Thoracic aorta (tissue), 2 donors: Measurements from ENCODE around the gene MEGF11. TPM values are rescaled to one million over a fixed set of nuclear protein-coding genes. Genes with fewer than 3 reads are reported as not detected.
"Not testable (repeated sequence)": the region's sequence is repeated elsewhere in the genome, so short reads cannot be mapped to it uniquely, and the experiment has no call there.

Experiments
- ATAC-seq: fragments of 150-250 bp; one replicate; pipeline ENCODE4 v1.8.0; 2017; ENCODE audit warnings: low read depth; ENCODE audit not compliant: insufficient number of reproducible peaks, low FRiP score
- DNase-seq: peaks from one replicate; pipeline ENCODE4 v3.0.0-alpha.2; 2020; ENCODE audit warnings: low spot score
- H3K27ac ChIP-seq, 2 donors: fragments of 200-600 bp; sonication (generic); 1 replicate in 1 of 2; 2 replicates in 1 of 2; pipeline ENCODE4 v1.5.1; 2016; ENCODE audit warnings: mild to moderate bottlenecking in 2 of 2, moderate library complexity in 2 of 2
- H3K27me3 ChIP-seq: fragments of 200-600 bp; sonication (generic); replicated peaks from 2 replicates; pipeline ENCODE4 v1.6.0; 2016; ENCODE audit warnings: mild to moderate bottlenecking; ENCODE audit not compliant: insufficient read depth
- H3K36me3 ChIP-seq: fragments of 200-600 bp; sonication (generic); one replicate; pipeline ENCODE4 v1.5.1; 2016
- H3K4me1 ChIP-seq, 2 donors: fragments of 200-600 bp; sonication (generic); 1 replicate in 1 of 2; 2 replicates in 1 of 2; pipeline versions ENCODE4 v1.5.1 to v1.6.0; 2016; ENCODE audit warnings: low read depth in 2 of 2, mild to moderate bottlenecking in 1 of 2; ENCODE audit not compliant: control insufficient read depth in 1 of 2
- H3K4me3 ChIP-seq: fragments of 200-600 bp; sonication (generic); 2 replicates; pipeline ENCODE4 v1.5.1; 2016; ENCODE audit warnings: mild to moderate bottlenecking
- H3K9me3 ChIP-seq: fragments of 200-600 bp; sonication (generic); 2 replicates; pipeline ENCODE4 v1.5.1; 2016
- CTCF ChIP-seq: fragments of 200-600 bp; sonication (generic); IDR thresholded peaks from one replicate; pipeline ENCODE4 v1.5.1; 2019; ENCODE audit warnings: antibody characterized with exemption
- total RNA-seq, 2 donors: library from RNA; depleted of rRNA; stranded (reverse); fragments of >200 nt; gene quantifications; one replicate each; pipeline versions ENCODE4 v1.1.0 to v1.2.3, GENCODE V29; 2016

The MEGF11 gene
- total RNA-seq, 2 donors from 2014 or later: not detected

- H3K27ac ChIP-seq: no peak overlapping the region
- DNase-seq (no peak), ATAC-seq (no peak)
- H3K27me3 ChIP-seq: no peaks in the 10 kb centered on the region
- H3K4me1 ChIP-seq: no peaks in the 10 kb centered on the region
- H3K36me3 ChIP-seq: no peaks in the 10 kb centered on the region
- TF ChIP-seq CTCF: no peak
- no peaks in the 10 kb centered on the region for H3K9me3 ChIP-seq
- H3K4me3 ChIP-seq: no peak overlapping the region
These were observed 244.5 kb downstream of the MEGF11 start for GRCh38 chr15:66008940-66009562.

- Histone ChIP-seq H3K36me3 (no peaks in the 10 kb centered on the region), H3K9me3 (no peaks in the 10 kb centered on the region), H3K27me3 (no peaks in the 10 kb centered on the region), H3K4me1 (no peaks in the 10 kb centered on the region), H3K4me3 (no peak overlapping the region), H3K27ac (no peak overlapping the region)
- no peak for DNase-seq
- ATAC-seq: no peak
- TF ChIP-seq CTCF: no peak
These were observed 245.8 kb downstream of the MEGF11 start for GRCh38 chr15:66007663-66008262.

- Histone ChIP-seq H3K9me3 (no peaks in the 10 kb centered on the region), H3K27ac (no peak overlapping the region), H3K27me3 (no peaks in the 10 kb centered on the region), H3K4me3 (no peak overlapping the region), H3K36me3 (no peaks in the 10 kb centered on the region), H3K4me1 (no peaks in the 10 kb centered on the region)
- ATAC-seq: no peak
- no peak for TF ChIP-seq CTCF
- DNase-seq: no peak
These were observed 246.6 kb downstream of the MEGF11 start for GRCh38 chr15:66006986-66007385.

GRCh38 chr15:66004618-66005262, 248.8 kb downstream of the MEGF11 start:
- no peaks in the 10 kb centered on the region for H3K27me3 ChIP-seq
- ATAC-seq: no peak
- H3K9me3 ChIP-seq: no peaks in the 10 kb centered on the region
- no peak overlapping the region for H3K27ac ChIP-seq
- H3K4me1 ChIP-seq: no peaks in the 10 kb centered on the region
- DNase-seq: no peak
- H3K4me3 ChIP-seq: no peak overlapping the region
- TF ChIP-seq CTCF: no peak
- no peaks in the 10 kb centered on the region for H3K36me3 ChIP-seq

GRCh38 chr15:66003129-66003528, 250.4 kb downstream of the MEGF11 start:
- not testable (repeated sequence) for H3K36me3 ChIP-seq, H3K27me3 ChIP-seq, ATAC-seq, H3K27ac ChIP-seq, DNase-seq, H3K4me3 ChIP-seq, H3K9me3 ChIP-seq, H3K4me1 ChIP-seq
